Osteoblast (primary cell): ENCODE data around the gene TBXAS1. TPM values are rescaled to one million over a fixed set of nuclear protein-coding genes. Genes with fewer than 3 reads are reported as not detected.

Source experiments
- DNase-seq: peaks from one replicate; pipeline ENCODE4 v3.0.0; 2011; ENCODE audit warnings: low spot score, mixed read lengths; ENCODE audit not compliant: insufficient read length; ENCODE audit errors: missing footprints
- H2AFZ ChIP-seq: 2 replicates; pipeline ENCODE4 v1.6.0; 2011; ENCODE audit warnings: mild to moderate bottlenecking, low read length
- H3K27ac ChIP-seq: 2 replicates; pipeline ENCODE4 v1.5.1; 2011; ENCODE audit warnings: mild to moderate bottlenecking, low read depth, low read length, moderate library complexity
- H3K27me3 ChIP-seq: 2 replicates; pipeline ENCODE4 v1.6.0; 2012; ENCODE audit warnings: mild to moderate bottlenecking, control low read depth, inconsistent platforms, low read length, moderate library complexity; ENCODE audit not compliant: insufficient read depth
- H3K36me3 ChIP-seq: 2 replicates; pipeline ENCODE4 v1.5.1; 2011; ENCODE audit warnings: mild to moderate bottlenecking, low read length, control low read depth, moderate library complexity; ENCODE audit not compliant: insufficient read depth
- H3K4me1 ChIP-seq: 2 replicates; pipeline ENCODE4 v1.5.1; 2011; ENCODE audit warnings: mild to moderate bottlenecking, low read length, control low read depth, moderate library complexity; ENCODE audit not compliant: insufficient read depth
- H3K4me2 ChIP-seq: 2 replicates; pipeline ENCODE4 v1.6.0; 2011; ENCODE audit warnings: mild to moderate bottlenecking, low read length; ENCODE audit not compliant: insufficient read depth
- H3K4me3 ChIP-seq: fragments of 200-600 bp; sonication (generic); 3 replicates; pipeline ENCODE4 v1.5.1; 2012; ENCODE audit warnings: mild to moderate bottlenecking, low read length, inconsistent platforms; ENCODE audit not compliant: insufficient read depth
- H3K79me2 ChIP-seq: 2 replicates; pipeline ENCODE4 v1.6.0; 2012; ENCODE audit warnings: mild to moderate bottlenecking, low read length, control low read depth, inconsistent platforms; ENCODE audit not compliant: insufficient read depth
- H3K9me3 ChIP-seq: 2 replicates; pipeline ENCODE4 v1.5.1; 2011; ENCODE audit warnings: low read depth, low read length, control low read depth
- H4K20me1 ChIP-seq: 2 replicates; pipeline ENCODE4 v1.6.0; 2012; ENCODE audit warnings: mild to moderate bottlenecking, low read length, control low read depth; ENCODE audit not compliant: insufficient read depth
- total RNA-seq: library from RNA; depleted of rRNA; stranded (reverse); fragments of >200 nt; gene quantifications from 2 replicates; pipeline ENCODE4 v1.2.3, GENCODE V29; 2012
- TF ChIP-seq, protein P1 (sequence below): IDR thresholded peaks from 2 replicates; pipeline ENCODE4 v1.5.1; 2011; ENCODE audit warnings: mild to moderate bottlenecking, low read depth, low read length, moderate library complexity; ENCODE audit errors: extremely low read depth

Gene TBXAS1
- total RNA-seq, 1 donor, result 0.72 TPM

DNA sequence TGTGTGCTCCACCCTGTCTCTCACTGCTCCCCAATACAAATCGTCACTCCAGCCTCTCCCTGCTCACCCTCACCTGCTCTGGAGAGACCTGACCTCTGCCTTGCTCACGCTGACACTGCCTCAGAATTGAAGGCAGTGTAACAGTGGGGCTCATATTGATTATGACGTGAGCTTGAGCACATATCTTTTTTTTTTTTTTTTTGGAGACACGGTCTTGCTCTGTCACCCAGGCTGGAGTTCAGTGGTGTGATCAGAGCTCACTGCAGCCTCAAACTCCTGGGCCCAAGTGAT is 84.7 kb downstream of the TBXAS1 start:
- H3K4me3 ChIP-seq, result no peak overlapping the region

GRCh38 chr7:139914306-139915267 is 85.5 kb downstream of the TBXAS1 start:
- Histone ChIP-seq H3K4me1 (peaks cover 43% of the 10 kb centered on the region), H3K4me2 (no peak overlapping the region), H4K20me1 (no peaks in the 10 kb centered on the region), H2AFZ (no peak overlapping the region), H3K27me3 (no peaks in the 10 kb centered on the region), H3K27ac (peak overlapping the region; percentile 88), H3K36me3 (no peaks in the 10 kb centered on the region), H3K79me2 (no peaks in the 10 kb centered on the region), H3K9me3 (no peaks in the 10 kb centered on the region), H3K4me3 (no peak overlapping the region)
- TF ChIP-seq, protein P1, sequence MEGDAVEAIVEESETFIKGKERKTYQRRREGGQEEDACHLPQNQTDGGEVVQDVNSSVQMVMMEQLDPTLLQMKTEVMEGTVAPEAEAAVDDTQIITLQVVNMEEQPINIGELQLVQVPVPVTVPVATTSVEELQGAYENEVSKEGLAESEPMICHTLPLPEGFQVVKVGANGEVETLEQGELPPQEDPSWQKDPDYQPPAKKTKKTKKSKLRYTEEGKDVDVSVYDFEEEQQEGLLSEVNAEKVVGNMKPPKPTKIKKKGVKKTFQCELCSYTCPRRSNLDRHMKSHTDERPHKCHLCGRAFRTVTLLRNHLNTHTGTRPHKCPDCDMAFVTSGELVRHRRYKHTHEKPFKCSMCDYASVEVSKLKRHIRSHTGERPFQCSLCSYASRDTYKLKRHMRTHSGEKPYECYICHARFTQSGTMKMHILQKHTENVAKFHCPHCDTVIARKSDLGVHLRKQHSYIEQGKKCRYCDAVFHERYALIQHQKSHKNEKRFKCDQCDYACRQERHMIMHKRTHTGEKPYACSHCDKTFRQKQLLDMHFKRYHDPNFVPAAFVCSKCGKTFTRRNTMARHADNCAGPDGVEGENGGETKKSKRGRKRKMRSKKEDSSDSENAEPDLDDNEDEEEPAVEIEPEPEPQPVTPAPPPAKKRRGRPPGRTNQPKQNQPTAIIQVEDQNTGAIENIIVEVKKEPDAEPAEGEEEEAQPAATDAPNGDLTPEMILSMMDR, result no peak
- DNase-seq, result no peak

More for the DNA sequence above, 84.7 kb downstream of the TBXAS1 start:
- H3K27me3 ChIP-seq, result no peaks in the 10 kb centered on the region
- DNase-seq, result no peak
- H3K9me3 ChIP-seq, result no peaks in the 10 kb centered on the region
- TF ChIP-seq, protein P1, result no peak
- no peak overlapping the region for H3K27ac ChIP-seq
- no peaks in the 10 kb centered on the region for H3K79me2 ChIP-seq
- H3K36me3 ChIP-seq, result no peaks in the 10 kb centered on the region
- H4K20me1 ChIP-seq, result no peaks in the 10 kb centered on the region
- H2AFZ ChIP-seq, result no peak overlapping the region
- H3K4me2 ChIP-seq, result no peak overlapping the region
- peaks cover 47% of the 10 kb centered on the region for H3K4me1 ChIP-seq

DNA sequence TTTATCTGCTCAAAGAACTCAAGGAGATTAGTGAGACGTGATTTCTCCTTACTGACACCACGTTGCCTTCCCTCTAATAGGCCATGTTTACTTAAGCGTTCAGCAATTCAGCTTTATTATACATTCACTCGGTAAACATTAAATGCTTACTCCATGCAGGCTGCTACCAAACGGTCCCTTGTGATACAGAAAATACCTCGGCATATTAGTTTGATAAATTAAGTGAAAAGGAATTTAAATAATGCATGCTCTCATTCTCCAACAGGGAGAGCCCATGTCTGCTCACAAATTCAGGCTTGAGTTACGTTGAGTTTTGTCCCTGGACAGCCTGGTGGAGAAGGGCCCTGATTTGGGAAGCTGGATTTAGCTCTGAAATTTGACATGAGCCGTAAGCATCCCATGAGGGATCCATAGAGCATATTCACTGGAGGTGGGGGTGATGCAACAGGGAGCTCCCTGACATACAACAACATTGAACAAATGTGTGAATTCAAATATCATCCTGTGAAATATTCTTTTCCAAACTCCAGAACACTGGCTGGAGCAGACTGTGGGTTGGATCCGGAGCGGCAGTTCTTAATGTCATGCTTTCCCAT is 86.3 kb downstream of the TBXAS1 start:
- no peaks in the 10 kb centered on the region for H3K79me2 ChIP-seq
- H3K9me3 ChIP-seq, result no peaks in the 10 kb centered on the region
- H3K4me1 ChIP-seq, result peaks cover 37% of the 10 kb centered on the region
- peak overlapping the region; percentile 71 for H3K4me2 ChIP-seq
- no peak overlapping the region for H2AFZ ChIP-seq
- H3K27me3 ChIP-seq, result no peaks in the 10 kb centered on the region
- H3K36me3 ChIP-seq, result no peaks in the 10 kb centered on the region
- no peaks in the 10 kb centered on the region for H4K20me1 ChIP-seq
- TF ChIP-seq, protein P1, result no peak
- H3K27ac ChIP-seq, result peak overlapping the region; percentile 88
- no peak overlapping the region for H3K4me3 ChIP-seq
- DNase-seq, result no peak
